ENCODE results near the gene SMAD5. TPM values are rescaled to one million over a fixed set of nuclear protein-coding genes. Genes with fewer than 3 reads are reported as not detected.

The SMAD5 gene
- polyA plus RNA-seq, 2 donors, result 5.0 to 6.9 TPM

GRCh38 chr5:136221340-136221739 lies 88.7 kb downstream of the SMAD5 start:
- Histone ChIP-seq H3K36me3 (ENCODE audit: control insufficient read depth in 2 of 2, insufficient read depth in 2 of 2, low read length in 1 of 2) (no peaks in the 10 kb centered on the region), H3K4me1 (ENCODE audit: control insufficient read depth in 2 of 2, insufficient read depth in 2 of 2, low read length in 1 of 2) (no peaks in the 10 kb centered on the region), H3K9me3 (ENCODE audit: control insufficient read depth in 2 of 2, insufficient read depth in 1 of 2, low read depth in 1 of 2, low read length in 1 of 2) (peaks cover 2 to 3% of the 10 kb centered on the region in 2 donors), H3K27me3 (ENCODE audit: control insufficient read depth in 1 of 2, insufficient read depth in 2 of 2, low read length in 2 of 2) (no peaks in the 10 kb centered on the region), H3K4me3 (ENCODE audit: low read depth in 1 of 2, low read length in 2 of 2) (no peak overlapping the region), H3K27ac (ENCODE audit: low read depth in 2 of 2, low read length in 1 of 2) (no peak overlapping the region)
- WGBS, 2 donors, result 88 to 95% methylated on average over 4 of the region's 4 CpGs

- 43 to 53% methylated on average over 4 of the region's 4 CpGs for WGBS, 2 donors
- Histone ChIP-seq H3K27ac (ENCODE audit: low read depth in 2 of 2, low read length in 1 of 2) (no peak overlapping the region), H3K4me1 (ENCODE audit: control insufficient read depth in 2 of 2, insufficient read depth in 2 of 2, low read length in 1 of 2) (no peaks in the 10 kb centered on the region)
Observed at GRCh38 chr5:136222580-136223235, 90.1 kb downstream of the SMAD5 start.

GRCh38 chr5:136225796-136226195 lies 93.2 kb downstream of the SMAD5 start:
- 42 to 53% methylated on average over 2 of the region's 2 CpGs for WGBS, 2 donors
- H3K4me1 ChIP-seq (ENCODE audit: control insufficient read depth in 2 of 2, insufficient read depth in 2 of 2, low read length in 1 of 2), result no peaks in the 10 kb centered on the region
- H3K27me3 ChIP-seq (ENCODE audit: control insufficient read depth in 1 of 2, insufficient read depth in 2 of 2, low read length in 2 of 2), result no peaks in the 10 kb centered on the region
- H3K4me3 ChIP-seq (ENCODE audit: low read depth in 1 of 2, low read length in 2 of 2), result no peak overlapping the region
- H3K36me3 ChIP-seq (ENCODE audit: control insufficient read depth in 2 of 2, insufficient read depth in 2 of 2, low read length in 1 of 2), result no peaks in the 10 kb centered on the region
- H3K27ac ChIP-seq (ENCODE audit: low read depth in 2 of 2, low read length in 1 of 2), result no peak overlapping the region
- peaks cover 2 to 3% of the 10 kb centered on the region in 2 donors for H3K9me3 ChIP-seq (ENCODE audit: control insufficient read depth in 2 of 2, insufficient read depth in 1 of 2, low read depth in 1 of 2, low read length in 1 of 2)

More at GRCh38 chr5:136222580-136223235, 90.1 kb downstream of the SMAD5 start:
- no peaks in the 10 kb centered on the region for H3K27me3 ChIP-seq (ENCODE audit: control insufficient read depth in 1 of 2, insufficient read depth in 2 of 2, low read length in 2 of 2)
- H3K36me3 ChIP-seq (ENCODE audit: control insufficient read depth in 2 of 2, insufficient read depth in 2 of 2, low read length in 1 of 2), result no peaks in the 10 kb centered on the region
- H3K9me3 ChIP-seq (ENCODE audit: control insufficient read depth in 2 of 2, insufficient read depth in 1 of 2, low read depth in 1 of 2, low read length in 1 of 2), result peaks cover 2 to 3% of the 10 kb centered on the region in 2 donors
- H3K4me3 ChIP-seq (ENCODE audit: low read depth in 1 of 2, low read length in 2 of 2), result no peak overlapping the region

GRCh38 chr5:136226401-136226800 lies 93.8 kb downstream of the SMAD5 start:
- H3K4me3 ChIP-seq (ENCODE audit: low read depth in 1 of 2, low read length in 2 of 2), result no peak overlapping the region
- WGBS, 2 donors, result 50 to 82% methylated on average over 2 of the region's 2 CpGs
- H3K27ac ChIP-seq (ENCODE audit: low read depth in 2 of 2, low read length in 1 of 2), result no peak overlapping the region
- no peaks in the 10 kb centered on the region for H3K27me3 ChIP-seq (ENCODE audit: control insufficient read depth in 1 of 2, insufficient read depth in 2 of 2, low read length in 2 of 2)
- no peaks in the 10 kb centered on the region for H3K4me1 ChIP-seq (ENCODE audit: control insufficient read depth in 2 of 2, insufficient read depth in 2 of 2, low read length in 1 of 2)
- H3K9me3 ChIP-seq (ENCODE audit: control insufficient read depth in 2 of 2, insufficient read depth in 1 of 2, low read depth in 1 of 2, low read length in 1 of 2), result peaks cover under 1 to 2% of the 10 kb centered on the region in 2 donors
- no peaks in the 10 kb centered on the region for H3K36me3 ChIP-seq (ENCODE audit: control insufficient read depth in 2 of 2, insufficient read depth in 2 of 2, low read length in 1 of 2)

- H3K4me1 ChIP-seq (ENCODE audit: control insufficient read depth in 2 of 2, insufficient read depth in 2 of 2, low read length in 1 of 2), result no peaks in the 10 kb centered on the region
- whole genome bisulfite sequencing, 2 donors, result 49 to 56% methylated on average over 7 of the region's 7 CpGs
- no peaks in the 10 kb centered on the region for H3K27me3 ChIP-seq (ENCODE audit: control insufficient read depth in 1 of 2, insufficient read depth in 2 of 2, low read length in 2 of 2)
- H3K9me3 ChIP-seq (ENCODE audit: control insufficient read depth in 2 of 2, insufficient read depth in 1 of 2, low read depth in 1 of 2, low read length in 1 of 2), result peaks cover 0 to 2% of the 10 kb centered on the region in 2 donors
- no peaks in the 10 kb centered on the region for H3K36me3 ChIP-seq (ENCODE audit: control insufficient read depth in 2 of 2, insufficient read depth in 2 of 2, low read length in 1 of 2)
- no peak overlapping the region for H3K4me3 ChIP-seq (ENCODE audit: low read depth in 1 of 2, low read length in 2 of 2)
- no peak overlapping the region for H3K27ac ChIP-seq (ENCODE audit: low read depth in 2 of 2, low read length in 1 of 2)
Observed at GRCh38 chr5:136228136-136228757, 95.6 kb downstream of the SMAD5 start.

GRCh38 chr5:136230176-136230575 lies 97.5 kb downstream of the SMAD5 start:
- H3K27me3 ChIP-seq (ENCODE audit: control insufficient read depth in 1 of 2, insufficient read depth in 2 of 2, low read length in 2 of 2), result no peaks in the 10 kb centered on the region
- no peaks in the 10 kb centered on the region for H3K9me3 ChIP-seq (ENCODE audit: control insufficient read depth in 2 of 2, insufficient read depth in 1 of 2, low read depth in 1 of 2, low read length in 1 of 2)
- no peak overlapping the region for H3K4me3 ChIP-seq (ENCODE audit: low read depth in 1 of 2, low read length in 2 of 2)
- H3K27ac ChIP-seq (ENCODE audit: low read depth in 2 of 2, low read length in 1 of 2), result no peak overlapping the region
- H3K4me1 ChIP-seq (ENCODE audit: control insufficient read depth in 2 of 2, insufficient read depth in 2 of 2, low read length in 1 of 2), result no peaks in the 10 kb centered on the region
- WGBS, 2 donors, result 24 to 25% methylated on average over 1 of the region's 1 CpG
- no peaks in the 10 kb centered on the region for H3K36me3 ChIP-seq (ENCODE audit: control insufficient read depth in 2 of 2, insufficient read depth in 2 of 2, low read length in 1 of 2)

GRCh38 chr5:136232316-136232715 lies 99.7 kb downstream of the SMAD5 start:
- whole genome bisulfite sequencing, 2 donors, result 85 to 86% methylated on average over 6 of the region's 6 CpGs
- H3K36me3 ChIP-seq (ENCODE audit: control insufficient read depth in 2 of 2, insufficient read depth in 2 of 2, low read length in 1 of 2), result no peaks in the 10 kb centered on the region
- no peaks in the 10 kb centered on the region for H3K9me3 ChIP-seq (ENCODE audit: control insufficient read depth in 2 of 2, insufficient read depth in 1 of 2, low read depth in 1 of 2, low read length in 1 of 2)
- no peak overlapping the region for H3K27ac ChIP-seq (ENCODE audit: low read depth in 2 of 2, low read length in 1 of 2)
- H3K27me3 ChIP-seq (ENCODE audit: control insufficient read depth in 1 of 2, insufficient read depth in 2 of 2, low read length in 2 of 2), result no peaks in the 10 kb centered on the region
- H3K4me1 ChIP-seq (ENCODE audit: control insufficient read depth in 2 of 2, insufficient read depth in 2 of 2, low read length in 1 of 2), result no peaks in the 10 kb centered on the region
- H3K4me3 ChIP-seq (ENCODE audit: low read depth in 1 of 2, low read length in 2 of 2), result no peak overlapping the region

Other genes starting within 250 kb of the SMAD5 start
- not detected for gene IL9, start 237.0 kb upstream of the SMAD5 start, polyA plus RNA-seq
- not detected for gene LECT2, start 177.9 kb upstream of the SMAD5 start, polyA plus RNA-seq
- gene TGFBI, start 103.9 kb upstream of the SMAD5 start, polyA plus RNA-seq, result 10 to 100 TPM; 13.9 to 14.0 TPM
- not detected for gene SMIM32, start 60.3 kb downstream of the SMAD5 start, polyA plus RNA-seq
- gene TRPC7, start 232.7 kb downstream of the SMAD5 start, polyA plus RNA-seq, result not detected